Measurements from ENCODE around the gene TSNAX. TPM values are rescaled to one million over a fixed set of nuclear protein-coding genes. Genes with fewer than 3 reads are reported as not detected.
"Not testable (repeated sequence)": the region's sequence is repeated elsewhere in the genome, so short reads cannot be mapped to it uniquely, and the experiment has no call there.

Gene TSNAX
- total RNA-seq, 4 donors from 2014 or later, result 25.1 to 39.9 (median 28.9) TPM

GRCh38 chr1:231566496-231566895, 38.0 kb downstream of the TSNAX start:
- TF ChIP-seq CTCF (IDR thresholded peaks at IDR 0.05), result no peak
- no peak for TF ChIP-seq POLR2A (IDR thresholded peaks at IDR 0.05)
- 98 to 99% methylated on average over 2 of the region's 2 CpGs for WGBS, 2 donors
- no peak for DNase-seq (ENCODE audit: low spot score in 2 of 2)
- no peak overlapping the region for H3K4me3 ChIP-seq (ENCODE audit: low read depth, poor library complexity, severe bottlenecking)
- intact Hi-C loops (cut with DNase I; ENCODE audit: low total_unique reads), result no loop called here

DNA sequence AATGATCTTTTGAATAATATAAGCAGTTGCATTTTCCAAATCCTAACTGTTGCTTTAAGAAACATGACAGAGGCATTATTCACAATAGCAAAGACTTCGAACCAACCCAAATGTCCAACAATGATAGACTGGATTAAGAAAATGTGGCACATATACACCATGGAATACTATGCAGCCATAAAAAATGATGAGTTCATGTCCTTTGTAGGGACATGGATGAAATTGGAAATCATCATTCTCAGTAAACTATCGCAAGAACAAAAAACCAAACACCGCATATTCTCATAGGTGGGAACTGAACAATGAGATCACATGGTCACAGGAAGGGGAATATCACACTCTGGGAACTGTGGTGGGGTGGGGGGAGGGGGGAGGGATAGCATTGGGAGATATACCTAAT, 41.8 kb downstream of the TSNAX start:
- H3K4me3 ChIP-seq (ENCODE audit: low read depth, poor library complexity, severe bottlenecking); intact Hi-C loops (cut with DNase I; ENCODE audit: low total_unique reads); DNase-seq (ENCODE audit: low spot score in 2 of 2): not testable (repeated sequence)
- WGBS, 2 donors, result 92 to 96% methylated on average over 3 of the region's 3 CpGs

- 11 to 18% methylated on average over 6 of the region's 6 CpGs for WGBS, 2 donors
- intact Hi-C loops (cut with DNase I; ENCODE audit: low total_unique reads), result no loop called here
- no peak overlapping the region for H3K4me3 ChIP-seq (ENCODE audit: low read depth, poor library complexity, severe bottlenecking)
- TF ChIP-seq CTCF (IDR thresholded peaks at IDR 0.05) (no peak), POLR2A (IDR thresholded peaks at IDR 0.05) (no peak)
- peak in 1 of 2 donors; percentile 47 for DNase-seq (ENCODE audit: low spot score in 2 of 2)
Observed at GRCh38 chr1:231571904-231572303, 43.4 kb downstream of the TSNAX start.

GRCh38 chr1:231575472-231575871, 47.0 kb downstream of the TSNAX start:
- intact Hi-C loops (cut with DNase I; ENCODE audit: low total_unique reads), result no loop called here
- H3K4me3 ChIP-seq (ENCODE audit: low read depth, poor library complexity, severe bottlenecking), result no peak overlapping the region
- TF ChIP-seq CTCF (IDR thresholded peaks at IDR 0.05) (no peak), POLR2A (IDR thresholded peaks at IDR 0.05) (no peak)
- 95 to 98% methylated on average over 2 of the region's 2 CpGs for WGBS, 2 donors
- DNase-seq (ENCODE audit: low spot score in 2 of 2), result no peak

DNA sequence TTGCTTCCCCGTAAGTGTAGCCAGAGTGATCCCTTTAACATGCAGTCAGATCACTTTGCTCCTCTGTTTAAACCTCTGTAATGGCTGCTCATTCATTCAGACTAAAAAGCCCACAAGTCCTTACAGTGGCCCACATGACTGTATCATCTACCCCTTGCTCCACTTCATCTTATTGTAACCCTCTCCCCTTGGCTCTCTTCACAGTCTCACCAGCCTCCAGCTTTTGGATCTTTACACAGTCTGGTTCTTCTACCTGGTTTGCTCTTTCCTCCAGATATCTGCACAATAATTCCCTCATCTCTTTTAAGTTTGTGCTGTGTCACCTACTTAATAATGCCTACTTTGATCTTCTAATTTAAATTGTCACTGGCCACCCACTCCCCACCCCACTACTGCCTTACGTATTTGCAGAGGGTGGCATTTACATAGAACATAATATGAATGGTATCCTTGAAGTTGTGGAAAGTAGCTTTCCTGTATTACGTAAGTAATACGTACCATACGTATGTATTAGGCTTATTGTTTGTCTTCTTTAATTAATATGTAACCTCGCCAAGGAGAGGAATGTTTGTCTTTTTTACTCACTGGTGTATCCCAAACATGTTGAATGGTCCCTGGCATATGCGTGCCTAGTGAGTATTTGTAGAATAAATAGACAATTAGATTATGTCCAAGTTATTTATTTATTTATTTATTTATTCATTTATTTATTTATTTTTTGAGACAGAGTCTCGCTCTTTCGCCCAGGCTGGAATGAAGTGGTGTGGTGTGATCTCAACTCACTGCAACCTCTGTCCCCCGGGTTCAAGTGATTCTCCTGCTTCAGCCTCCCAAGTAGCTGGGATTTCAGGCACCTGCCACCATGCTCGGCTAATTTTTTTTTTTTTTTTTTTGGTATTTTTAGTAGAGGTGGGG, 48.6 kb downstream of the TSNAX start:
- no peak for DNase-seq (ENCODE audit: low spot score in 2 of 2)
- intact Hi-C loops (cut with DNase I; ENCODE audit: low total_unique reads), result no loop called here
- H3K4me3 ChIP-seq (ENCODE audit: low read depth, poor library complexity, severe bottlenecking), result no peak overlapping the region
- TF ChIP-seq POLR2A (IDR thresholded peaks at IDR 0.05) (no peak), CTCF (IDR thresholded peaks at IDR 0.05) (no peak)
- 85 to 90% methylated on average over 11 of the region's 11 CpGs for WGBS, 2 donors

DNA sequence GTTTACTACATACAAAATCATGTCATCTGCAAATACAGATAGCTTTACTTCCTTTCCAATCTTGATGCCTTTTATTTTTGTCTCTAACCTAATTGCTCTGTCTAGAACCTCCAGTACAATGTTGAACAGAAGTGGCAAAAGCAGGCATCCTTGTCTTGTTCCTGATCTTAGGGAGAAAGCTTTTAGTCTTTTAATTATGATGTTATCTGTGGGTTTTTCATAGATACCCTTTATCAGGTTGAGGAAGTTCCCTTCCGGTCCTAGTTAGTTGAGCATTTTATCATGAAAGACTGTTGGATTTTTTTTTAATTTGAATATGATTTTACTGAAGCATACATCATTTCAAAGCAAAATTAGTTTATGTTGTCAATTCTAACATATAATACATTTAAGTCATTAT, 52.4 kb downstream of the TSNAX start:
- H3K4me3 ChIP-seq (ENCODE audit: low read depth, poor library complexity, severe bottlenecking), result no peak overlapping the region
- no peak for DNase-seq (ENCODE audit: low spot score in 2 of 2)
- intact Hi-C loops (cut with DNase I; ENCODE audit: low total_unique reads), result no loop called here
- WGBS, 2 donors, result 86 to 88% methylated on average over 1 of the region's 1 CpG
- no peak for TF ChIP-seq POLR2A (IDR thresholded peaks at IDR 0.05)
- no peak for TF ChIP-seq CTCF (IDR thresholded peaks at IDR 0.05)
